Right ventricle myocardium inferior (tissue), 1 donor: ENCODE results near the gene GUCY2F. TPM values are rescaled to one million over a fixed set of nuclear protein-coding genes. Genes with fewer than 3 reads are reported as not detected.

Experiments
- ATAC-seq: fragments of 200-7000 bp; cut with Tn5 transposase; one replicate; pipeline ENCODE4 v1.9.1; 2020; ENCODE audit warnings: mild to moderate bottlenecking, moderate library complexity
- DNase-seq: peaks from one replicate; pipeline ENCODE4 v3.0.0; 2021; ENCODE audit errors: missing footprints
- intact Hi-C: fragments of 100-400 bp; cut with DNase I; formaldehyde crosslinking; loops from one replicate; pipeline ENCODE4 v1.11.0; 2022
- total RNA-seq: library from RNA; stranded (reverse); fragmentation: NEBNext Ultra II Directional; extraction: Animal tissue kit (Norgen Biotek cat#: 25700); gene quantifications from one replicate; pipeline ENCODE4 v1.2.1, GENCODE V29; 2021
- donor health status: DM: no; HTN: yes; CAD: no; lungs with severe emphysema.

Gene GUCY2F
- total RNA-seq, 1 donor from 2014 or later = not detected

DNA sequence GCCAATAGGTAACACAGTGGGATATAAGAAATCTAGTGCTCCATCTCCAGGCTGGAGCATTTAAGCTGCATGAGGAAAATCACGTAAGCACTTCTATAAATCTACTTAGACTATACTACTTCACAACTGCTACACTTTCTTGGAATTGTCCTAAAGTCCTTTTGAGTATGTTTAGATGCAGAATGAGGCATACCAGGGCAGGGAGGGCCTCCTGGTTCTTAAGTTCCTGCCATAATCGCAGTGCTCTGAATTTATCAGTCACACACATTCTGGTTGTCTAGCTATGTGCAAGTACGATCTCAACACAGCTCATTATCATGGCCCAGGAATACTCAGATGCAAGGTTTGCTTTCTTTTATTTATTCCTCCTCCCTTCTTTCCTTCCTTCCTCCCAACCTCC, 130.3 kb downstream of the GUCY2F start:
- ATAC-seq (no peak), DNase-seq (no peak)
- intact Hi-C loops = no loop called here

DNA sequence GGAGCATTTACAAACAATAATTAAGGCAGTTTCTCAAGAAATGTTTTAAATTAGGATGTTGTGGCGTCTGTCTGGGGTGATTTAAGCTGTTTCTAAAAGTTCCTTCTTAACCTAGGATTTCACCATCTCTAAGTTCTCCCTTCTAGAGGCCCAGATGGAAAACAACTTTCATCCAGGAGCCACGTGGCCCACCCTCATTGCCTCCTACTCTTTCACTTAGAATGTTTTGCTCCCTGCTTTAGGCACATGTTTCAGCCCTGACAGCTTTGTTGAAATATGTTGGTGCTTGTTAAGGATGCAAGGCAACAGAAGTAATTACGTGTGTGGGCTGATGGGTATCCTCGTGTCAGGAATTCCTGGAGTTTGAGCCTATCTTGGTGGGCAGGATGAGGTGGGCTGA, 131.3 kb downstream of the GUCY2F start:
- ATAC-seq (no peak), DNase-seq (no peak)
- intact Hi-C loops = no loop called here

DNA sequence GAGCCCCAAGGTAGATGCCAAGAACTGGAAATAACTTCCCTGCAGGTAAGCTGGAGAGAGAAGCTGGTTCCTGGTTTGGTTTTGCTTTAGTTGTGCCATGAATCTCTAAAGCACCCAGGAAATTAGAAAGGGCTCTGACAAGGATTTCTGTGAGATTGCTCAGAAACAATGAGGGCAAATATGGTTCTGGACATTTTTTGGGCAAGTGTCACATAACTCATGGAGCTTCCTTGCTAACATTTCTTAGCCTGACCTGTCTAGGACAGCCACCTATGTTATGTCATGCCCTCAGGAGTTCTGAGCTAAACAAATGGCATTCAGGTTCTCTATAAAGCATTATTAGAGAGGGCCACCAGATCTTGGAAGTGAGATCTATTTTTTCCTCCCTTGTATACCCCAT, 131.8 kb downstream of the GUCY2F start:
- DNase-seq = no peak
- ATAC-seq = no peak
- intact Hi-C loops = no loop called here

DNA sequence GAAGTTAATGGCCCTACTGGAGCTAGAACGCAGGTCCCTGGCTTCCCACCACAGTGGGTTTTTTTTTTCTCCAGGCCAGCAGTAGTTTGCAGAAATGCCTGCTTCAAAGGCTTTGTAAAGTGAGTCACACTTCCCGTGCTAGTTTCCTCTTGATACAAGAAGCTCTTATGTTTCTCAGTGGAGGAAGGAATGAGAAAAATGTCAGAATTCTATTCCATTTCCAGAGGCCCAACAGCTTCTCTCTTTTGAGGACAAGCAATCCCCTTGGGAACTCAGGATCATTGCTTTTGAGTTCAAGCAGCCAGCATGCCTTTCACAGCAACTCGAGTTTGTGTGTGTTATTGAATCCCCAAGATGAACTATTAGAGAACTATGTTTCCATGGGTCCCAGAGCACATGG, 134.3 kb downstream of the GUCY2F start:
- ATAC-seq = no peak
- intact Hi-C loops = no loop called here

DNA sequence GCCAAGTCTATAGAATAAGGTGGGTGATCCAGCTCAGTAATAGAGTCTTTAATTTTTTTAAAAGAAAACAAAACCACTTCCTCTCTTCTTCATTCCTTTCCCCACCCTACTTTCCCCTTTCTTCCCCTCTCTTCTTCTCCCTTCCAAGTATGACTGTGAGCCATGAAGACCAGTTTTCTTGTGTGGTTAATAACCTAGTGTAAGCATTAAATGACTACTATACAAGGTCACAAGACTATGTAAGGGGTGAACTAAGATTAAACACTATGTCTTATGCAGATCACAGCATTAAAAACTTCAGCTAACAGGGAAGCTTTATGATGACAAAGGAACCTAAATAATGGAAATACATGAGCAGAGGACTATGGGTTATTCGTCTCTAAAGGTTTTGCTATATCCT, 135.4 kb downstream of the GUCY2F start:
- intact Hi-C loops = no loop called here
- no peak for ATAC-seq
- DNase-seq = no peak

More for the DNA sequence above, 134.3 kb downstream of the GUCY2F start:
- no peak for DNase-seq

DNA sequence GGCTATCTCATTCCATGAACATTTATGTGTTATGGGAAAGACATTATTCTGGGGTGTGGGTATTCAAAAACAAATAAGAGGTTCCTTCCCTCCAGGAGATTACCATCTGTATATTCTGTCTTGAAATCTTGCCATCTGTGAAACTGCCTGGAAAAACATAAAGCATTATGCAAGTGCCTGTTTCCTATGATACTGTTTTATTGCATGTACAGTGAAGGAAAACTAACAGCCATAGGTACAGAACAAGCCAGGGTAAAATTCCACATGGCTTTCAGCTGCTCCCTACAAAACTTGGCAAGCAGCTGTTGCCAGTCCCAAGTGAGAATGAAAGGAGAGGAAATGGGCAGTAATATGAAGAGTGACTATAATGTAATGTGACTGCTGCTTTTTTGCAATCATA, 136.0 kb downstream of the GUCY2F start:
- no peak for ATAC-seq
- intact Hi-C loops = no loop called here
- no peak for DNase-seq

DNA sequence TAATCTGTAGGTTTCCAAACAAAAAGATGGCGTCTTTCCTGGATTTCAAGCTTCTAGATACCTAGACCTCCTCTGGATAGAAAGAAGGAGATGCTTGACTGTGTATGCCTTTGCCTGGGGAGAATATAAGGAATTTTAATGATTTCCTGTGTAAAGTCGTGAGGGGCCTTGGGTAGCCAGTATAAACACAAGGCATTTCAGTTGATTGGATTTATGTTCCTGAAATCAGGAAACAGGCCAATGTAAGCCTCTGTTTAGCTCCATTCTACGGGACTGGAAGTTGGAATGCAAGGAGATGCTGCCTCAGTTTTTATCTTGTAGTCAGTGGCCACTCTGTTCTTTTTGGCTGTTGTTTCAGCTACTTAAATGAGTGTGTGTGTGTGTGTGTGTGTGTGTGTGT, 137.2 kb downstream of the GUCY2F start:
- ATAC-seq = no peak
- intact Hi-C loops = no loop called here
- no peak for DNase-seq

DNA sequence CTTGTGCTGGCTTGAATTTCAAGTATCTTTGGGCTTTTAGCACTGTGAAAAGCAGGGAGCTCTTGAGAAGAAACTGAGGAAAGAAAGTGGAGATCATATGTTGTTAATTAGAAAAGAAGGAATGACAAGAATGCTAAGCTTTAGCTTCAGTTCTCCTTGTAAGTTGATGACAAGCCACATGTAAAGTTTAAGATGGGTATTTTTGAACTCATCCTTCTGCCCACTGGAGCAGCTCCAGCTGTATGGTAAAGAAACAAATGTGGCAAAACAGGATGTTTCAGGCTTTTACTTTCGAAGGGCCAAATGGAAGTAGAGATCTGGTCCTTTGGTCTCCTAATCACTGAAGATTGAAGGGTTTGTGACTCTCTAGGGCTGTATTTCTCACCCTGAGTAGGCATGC, 137.8 kb downstream of the GUCY2F start:
- intact Hi-C loops = no loop called here
- DNase-seq (no peak), ATAC-seq (no peak)

DNA sequence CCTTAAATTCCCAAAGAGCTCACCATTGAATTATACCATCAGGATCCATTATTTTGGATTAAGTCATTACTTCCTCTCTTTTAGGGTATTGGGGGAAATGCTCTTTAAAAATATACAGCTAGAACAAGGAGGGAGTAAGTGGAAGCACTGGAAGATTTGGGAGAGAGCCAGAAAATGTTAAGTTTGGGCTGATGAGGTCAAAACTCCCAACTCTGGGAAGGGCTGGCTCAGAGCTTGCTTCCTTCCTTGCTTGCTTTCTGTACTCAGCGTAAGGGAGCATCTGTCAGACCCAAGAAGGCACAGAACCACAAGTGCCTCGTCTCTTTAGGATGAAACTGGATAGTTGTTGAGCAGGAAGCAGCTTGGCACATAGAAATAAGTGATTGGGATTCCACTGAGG, 138.2 kb downstream of the GUCY2F start:
- intact Hi-C loops = no loop called here
- DNase-seq (no peak), ATAC-seq (no peak)

DNA sequence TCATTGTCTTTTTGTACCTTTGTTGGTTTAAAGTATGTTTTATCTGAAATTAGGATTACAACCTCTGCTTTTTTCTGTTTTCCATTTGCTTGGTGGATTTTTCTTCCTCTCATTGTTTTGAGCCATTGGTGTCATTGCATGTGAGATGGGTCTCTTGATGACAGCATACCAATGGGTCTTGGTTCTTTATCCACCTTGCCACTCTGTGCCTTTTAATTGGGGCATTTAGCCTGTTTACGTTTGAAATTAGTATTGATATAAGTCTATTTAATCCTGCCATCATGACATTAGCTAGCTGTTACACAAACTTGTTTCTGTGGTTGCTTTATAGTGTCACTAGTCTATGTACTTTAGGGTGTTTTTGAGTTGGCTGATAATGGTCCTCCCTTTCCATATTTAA, 145.7 kb downstream of the GUCY2F start:
- DNase-seq = no peak
- intact Hi-C loops = no loop called here
- ATAC-seq = no peak

DNA sequence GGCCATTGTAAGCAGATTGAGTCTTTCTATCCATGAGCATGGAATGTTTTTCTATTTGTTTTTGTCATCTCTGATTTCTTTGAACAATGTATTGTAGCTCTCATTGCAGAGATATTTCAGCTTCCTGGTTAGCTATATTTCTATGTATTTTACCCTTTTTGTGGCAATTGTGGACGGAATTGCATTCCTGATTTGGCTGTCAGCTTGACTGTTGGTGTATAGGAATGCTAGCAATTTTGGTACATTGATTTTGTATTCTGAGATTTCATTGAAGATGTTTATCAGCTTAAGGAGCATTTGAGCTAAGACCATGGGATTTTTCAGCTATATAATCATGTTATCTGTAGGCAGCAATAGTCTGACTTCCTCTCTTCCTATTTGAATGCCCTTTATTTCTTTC, 154.6 kb downstream of the GUCY2F start:
- ATAC-seq (no peak), DNase-seq (no peak)
- intact Hi-C loops = no loop called here

Other genes starting within 250 kb of the GUCY2F start
- 2.2 TPM for gene NXT2, start 54.8 kb upstream of the GUCY2F start, total RNA-seq
- 0.43 TPM for gene KCNE5, start 143.1 kb upstream of the GUCY2F start, total RNA-seq